ENCODE measurements around the gene CEPT1.

- TF ChIP-seq CTCF (IDR thresholded peaks at IDR 0.05; ENCODE audit: poor library complexity, severe bottlenecking) (no peak), TAF1 (IDR thresholded peaks at IDR 0.05; ENCODE audit: low read depth) (no peak), RAD21 (conservative IDR thresholded peaks at IDR 0.05) (no peak), POLR2AphosphoS5 (IDR thresholded peaks at IDR 0.05) (no peak), EZH2 (IDR thresholded peaks at IDR 0.05; ENCODE audit: borderline replicate concordance, insufficient read depth, low read length, poor library complexity, severe bottlenecking) (no peak), REST (IDR thresholded peaks at IDR 0.05; ENCODE audit: borderline replicate concordance) (no peak)
Measured at GRCh38 chr1:111110197-111110899, 29.7 kb upstream of the CEPT1 start.
